ENCODE measurements around the gene TREH.
"Not testable (repeated sequence)": the region's sequence is repeated elsewhere in the genome, so short reads cannot be mapped to it uniquely, and the experiment has no call there.

TREH gene

DNA sequence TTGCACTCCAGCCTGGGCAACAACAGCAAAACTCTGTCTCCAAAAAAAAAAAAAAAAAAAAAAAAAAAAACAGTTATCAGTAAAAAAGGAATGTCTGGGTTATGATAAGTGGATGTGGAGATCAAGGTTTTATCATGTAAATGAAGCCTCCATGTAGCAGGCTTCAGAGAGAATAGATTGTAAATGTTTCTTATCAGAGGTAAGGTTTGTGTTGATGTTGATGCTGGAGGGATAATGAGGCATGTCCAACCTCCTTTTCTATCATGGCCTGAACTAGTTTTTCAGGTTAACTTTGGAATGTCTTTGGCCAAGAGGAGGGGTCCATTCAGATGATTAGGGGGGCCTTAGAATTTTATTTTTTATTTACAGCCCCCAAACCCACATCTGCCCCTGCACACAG lies 35.4 kb upstream of the TREH start:
- TF ChIP-seq, protein P1, sequence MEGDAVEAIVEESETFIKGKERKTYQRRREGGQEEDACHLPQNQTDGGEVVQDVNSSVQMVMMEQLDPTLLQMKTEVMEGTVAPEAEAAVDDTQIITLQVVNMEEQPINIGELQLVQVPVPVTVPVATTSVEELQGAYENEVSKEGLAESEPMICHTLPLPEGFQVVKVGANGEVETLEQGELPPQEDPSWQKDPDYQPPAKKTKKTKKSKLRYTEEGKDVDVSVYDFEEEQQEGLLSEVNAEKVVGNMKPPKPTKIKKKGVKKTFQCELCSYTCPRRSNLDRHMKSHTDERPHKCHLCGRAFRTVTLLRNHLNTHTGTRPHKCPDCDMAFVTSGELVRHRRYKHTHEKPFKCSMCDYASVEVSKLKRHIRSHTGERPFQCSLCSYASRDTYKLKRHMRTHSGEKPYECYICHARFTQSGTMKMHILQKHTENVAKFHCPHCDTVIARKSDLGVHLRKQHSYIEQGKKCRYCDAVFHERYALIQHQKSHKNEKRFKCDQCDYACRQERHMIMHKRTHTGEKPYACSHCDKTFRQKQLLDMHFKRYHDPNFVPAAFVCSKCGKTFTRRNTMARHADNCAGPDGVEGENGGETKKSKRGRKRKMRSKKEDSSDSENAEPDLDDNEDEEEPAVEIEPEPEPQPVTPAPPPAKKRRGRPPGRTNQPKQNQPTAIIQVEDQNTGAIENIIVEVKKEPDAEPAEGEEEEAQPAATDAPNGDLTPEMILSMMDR (IDR thresholded peaks at IDR 0.05; ENCODE audit: insufficient read depth, low read depth, low read length, missing control alignments) = no peak
- H3K4me3 ChIP-seq (ENCODE audit: low read length) = no peak overlapping the region
- DNase-seq (ENCODE audit: low read depth) = no peak

DNA sequence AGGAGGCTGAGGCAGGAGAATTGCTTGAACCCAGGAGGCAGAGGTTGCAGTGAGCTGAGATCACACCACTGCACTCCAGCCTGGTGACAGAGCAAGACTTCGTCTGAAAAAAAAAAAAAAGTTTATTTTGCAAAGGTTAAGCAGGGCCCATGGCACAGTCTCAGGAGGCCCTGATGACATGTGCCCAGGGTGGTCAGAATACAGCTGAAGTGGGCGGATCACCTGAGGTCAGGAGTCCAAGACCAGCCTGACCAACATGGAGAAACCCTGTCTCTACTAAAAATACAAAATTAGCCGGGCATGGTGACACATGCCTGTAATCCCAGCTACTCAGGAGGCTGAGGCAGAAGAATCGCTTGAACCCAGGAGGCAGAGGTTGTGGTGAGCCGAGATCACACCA lies 35.0 kb upstream of the TREH start:
- H3K4me3 ChIP-seq (ENCODE audit: low read length); DNase-seq (ENCODE audit: low read depth): not testable (repeated sequence)

DNA sequence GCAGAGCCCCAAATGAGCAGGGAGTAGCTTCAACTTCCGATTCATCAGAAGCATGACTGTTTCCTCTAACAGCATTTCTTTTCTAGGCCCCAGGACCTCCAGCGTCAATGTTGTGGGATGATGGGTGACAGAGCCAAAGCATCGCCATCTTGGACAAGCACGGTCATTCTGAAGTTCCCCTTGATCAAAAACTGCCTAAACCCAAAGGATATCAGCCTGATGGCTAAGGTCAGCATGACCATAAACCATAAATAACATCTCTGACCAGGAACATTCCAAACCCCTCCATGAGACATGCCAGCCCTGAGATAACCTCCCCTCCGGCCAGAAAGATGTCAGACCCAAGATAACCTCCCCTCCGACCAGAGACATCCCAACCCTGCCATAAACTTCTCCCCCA lies 28.8 kb upstream of the TREH start:
- no peak overlapping the region for H3K4me3 ChIP-seq (ENCODE audit: low read length)
- TF ChIP-seq, protein P1 (IDR thresholded peaks at IDR 0.05; ENCODE audit: insufficient read depth, low read depth, low read length, missing control alignments) = no peak
- DNase-seq (ENCODE audit: low read depth) = no peak

DNA sequence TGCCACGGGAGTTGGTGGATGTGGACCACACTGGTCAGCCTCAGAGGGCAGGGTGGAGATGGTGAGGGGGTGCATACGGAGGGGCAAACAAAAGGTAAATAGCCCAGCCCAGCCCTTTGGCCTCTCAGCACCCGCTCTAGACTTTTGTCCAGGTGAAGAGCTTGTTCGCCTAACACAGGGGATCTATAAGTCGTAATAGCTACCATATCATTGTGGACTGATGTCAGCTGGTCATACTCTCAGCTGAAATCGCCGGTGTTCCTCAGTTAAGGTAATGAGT lies 27.0 kb upstream of the TREH start:
- no peak for DNase-seq (ENCODE audit: low read depth)
- TF ChIP-seq, protein P1 (IDR thresholded peaks at IDR 0.05; ENCODE audit: insufficient read depth, low read depth, low read length, missing control alignments) = no peak
- no peak overlapping the region for H3K4me3 ChIP-seq (ENCODE audit: low read length)

DNA sequence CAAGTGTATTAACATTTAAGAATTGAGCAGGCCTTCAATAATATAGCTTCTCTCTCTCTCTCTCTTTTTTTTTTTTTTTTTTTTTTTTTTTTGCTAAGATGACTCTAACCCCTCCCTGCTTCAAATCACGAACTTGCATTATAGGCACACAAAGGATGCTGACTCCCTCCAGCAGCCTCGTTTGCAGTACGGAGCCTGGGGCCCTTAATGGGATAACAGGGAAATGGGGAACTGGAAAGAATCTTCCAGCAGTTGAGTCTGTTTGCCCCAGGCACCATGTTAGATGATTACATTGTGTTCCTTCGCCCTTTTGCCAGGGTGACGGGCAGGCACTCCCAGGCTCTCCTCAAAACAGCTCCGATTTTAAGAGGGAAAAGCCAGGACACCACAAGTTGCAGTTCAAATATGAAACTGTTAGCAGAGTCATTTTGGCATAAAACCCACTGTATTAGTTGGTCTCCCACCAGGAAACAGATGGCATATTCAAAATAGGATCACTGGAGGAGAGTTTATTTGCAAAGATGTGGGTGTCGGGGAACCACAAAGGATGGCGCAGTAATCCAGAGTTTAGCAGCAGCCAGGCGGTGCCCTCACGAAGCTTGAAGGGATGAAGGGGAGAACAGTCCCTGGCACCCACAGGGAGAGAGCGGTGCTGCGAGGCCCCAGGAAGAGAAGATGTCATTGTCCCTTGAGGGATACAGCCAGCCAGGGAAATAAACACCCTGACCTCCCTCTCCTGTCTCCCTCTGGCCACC lies 26.5 kb upstream of the TREH start:
- no peak for DNase-seq (ENCODE audit: low read depth)
- TF ChIP-seq, protein P1 (IDR thresholded peaks at IDR 0.05; ENCODE audit: insufficient read depth, low read depth, low read length, missing control alignments) = no peak
- no peak overlapping the region for H3K4me3 ChIP-seq (ENCODE audit: low read length)

DNA sequence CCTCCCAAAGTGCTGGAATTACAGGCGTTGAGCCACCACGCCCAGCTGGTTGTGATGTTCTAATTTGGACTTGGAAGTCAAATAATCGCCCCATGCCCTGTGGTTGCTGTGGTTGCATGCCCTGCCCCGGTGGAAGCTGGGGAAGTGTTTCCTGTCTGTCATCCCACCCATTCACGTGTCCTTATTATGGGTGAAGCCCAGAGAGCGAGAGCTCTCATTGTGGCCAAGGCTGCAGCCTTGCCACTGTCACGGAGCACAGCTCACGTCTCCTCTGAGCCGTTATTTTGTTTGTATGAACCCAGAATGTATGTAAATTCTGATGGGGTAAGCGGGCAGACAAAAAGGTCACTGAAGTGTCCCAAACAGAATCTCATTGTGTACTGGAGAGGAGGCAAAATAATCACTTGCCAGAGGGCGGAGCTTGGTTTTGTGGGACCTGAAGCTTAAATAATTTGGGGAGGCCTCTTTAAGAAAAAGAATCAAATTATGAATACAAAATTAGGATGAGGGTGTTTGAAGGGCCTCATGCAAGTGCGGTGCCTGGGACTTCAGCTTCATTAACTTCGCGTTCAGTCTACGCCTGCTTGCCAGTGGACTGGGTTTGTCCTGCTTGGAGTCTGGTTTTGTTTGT lies 25.8 kb upstream of the TREH start:
- TF ChIP-seq, protein P1 (IDR thresholded peaks at IDR 0.05; ENCODE audit: insufficient read depth, low read depth, low read length, missing control alignments) = no peak
- H3K4me3 ChIP-seq (ENCODE audit: low read length) = no peak overlapping the region
- DNase-seq (ENCODE audit: low read depth) = no peak

DNA sequence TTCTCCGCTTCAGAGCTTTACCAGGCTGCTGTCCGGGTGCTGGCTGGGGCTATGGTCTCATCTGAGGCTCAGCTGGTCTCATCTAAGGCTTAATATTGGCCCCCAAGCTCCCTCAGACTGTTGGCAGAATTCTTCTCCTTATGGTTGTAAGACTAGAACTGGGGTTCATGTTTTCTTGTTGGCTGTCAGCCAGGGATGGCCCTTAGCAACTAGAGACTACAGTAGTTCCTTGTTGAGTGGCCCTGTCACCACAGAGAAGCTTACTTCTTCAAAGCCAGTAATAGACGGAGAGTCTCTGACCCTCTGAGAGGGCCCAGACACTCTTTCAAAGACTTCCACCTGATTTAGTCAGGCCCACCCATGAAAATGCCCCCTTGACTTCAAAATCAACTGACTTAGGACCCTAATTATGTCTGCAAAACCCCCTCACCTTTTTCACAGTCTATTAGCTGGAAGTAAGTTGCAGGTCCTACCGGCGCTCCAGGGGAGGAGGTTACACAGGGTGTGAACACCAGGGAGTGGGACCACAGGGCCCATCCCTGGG lies 24.2 kb upstream of the TREH start:
- DNase-seq (ENCODE audit: low read depth) = no peak
- TF ChIP-seq, protein P1 (IDR thresholded peaks at IDR 0.05; ENCODE audit: insufficient read depth, low read depth, low read length, missing control alignments) = no peak
- no peak overlapping the region for H3K4me3 ChIP-seq (ENCODE audit: low read length)
